ENCODE data around the gene CCDC170. TPM values are rescaled to one million over a fixed set of nuclear protein-coding genes. Genes with fewer than 3 reads are reported as not detected.

CCDC170 gene
- total and polyA plus RNA-seq, 4 donors: 0.05 to 5.4 (median 1.1) TPM

GRCh38 chr6:151616600-151616999, 122.8 kb downstream of the CCDC170 start:
- intact Hi-C loops (cut with DNase I): no loop called here
- no peaks in the 10 kb centered on the region for H3K4me1 ChIP-seq (ENCODE audit: control insufficient read depth in 1 of 2, insufficient read depth in 2 of 2, low read length in 2 of 2)
- no peaks in the 10 kb centered on the region for H3K36me3 ChIP-seq (ENCODE audit: control insufficient read depth in 1 of 2, insufficient read depth in 2 of 2, low read length in 1 of 2)
- WGBS, 2 donors: 65 to 73% methylated on average over 2 of the region's 2 CpGs
- H3K4me3 ChIP-seq (ENCODE audit: low read length in 2 of 2): no peak overlapping the region
- DNase-seq (no peak), ATAC-seq (ENCODE audit: low FRiP score) (no peak)
- no peaks in the 10 kb centered on the region for H3K9me3 ChIP-seq (ENCODE audit: control insufficient read depth, low read length)
- H3K27me3 ChIP-seq (ENCODE audit: control insufficient read depth in 1 of 2, insufficient read depth in 2 of 2, low read length in 1 of 2): no peaks in the 10 kb centered on the region
- no peak overlapping the region for H3K27ac ChIP-seq (ENCODE audit: low read depth in 1 of 2, low read length in 2 of 2)

GRCh38 chr6:151617539-151617938, 123.7 kb downstream of the CCDC170 start:
- ATAC-seq (ENCODE audit: low FRiP score) (no peak), DNase-seq (no peak)
- no peaks in the 10 kb centered on the region for H3K27me3 ChIP-seq (ENCODE audit: control insufficient read depth in 1 of 2, insufficient read depth in 2 of 2, low read length in 1 of 2)
- 86 to 94% methylated on average over 2 of the region's 2 CpGs for WGBS, 2 donors
- intact Hi-C loops (cut with DNase I): no loop called here
- H3K9me3 ChIP-seq (ENCODE audit: control insufficient read depth, low read length): no peaks in the 10 kb centered on the region
- no peaks in the 10 kb centered on the region for H3K4me1 ChIP-seq (ENCODE audit: control insufficient read depth in 1 of 2, insufficient read depth in 2 of 2, low read length in 2 of 2)
- H3K4me3 ChIP-seq (ENCODE audit: low read length in 2 of 2): no peak overlapping the region
- no peaks in the 10 kb centered on the region for H3K36me3 ChIP-seq (ENCODE audit: control insufficient read depth in 1 of 2, insufficient read depth in 2 of 2, low read length in 1 of 2)
- no peak overlapping the region for H3K27ac ChIP-seq (ENCODE audit: low read depth in 1 of 2, low read length in 2 of 2)

GRCh38 chr6:151618717-151619116, 124.9 kb downstream of the CCDC170 start:
- DNase-seq (no peak), ATAC-seq (ENCODE audit: low FRiP score) (no peak)
- Histone ChIP-seq H3K27ac (ENCODE audit: low read depth in 1 of 2, low read length in 2 of 2) (no peak overlapping the region), H3K36me3 (ENCODE audit: control insufficient read depth in 1 of 2, insufficient read depth in 2 of 2, low read length in 1 of 2) (no peaks in the 10 kb centered on the region), H3K27me3 (ENCODE audit: control insufficient read depth in 1 of 2, insufficient read depth in 2 of 2, low read length in 1 of 2) (no peaks in the 10 kb centered on the region), H3K4me3 (ENCODE audit: low read length in 2 of 2) (no peak overlapping the region), H3K4me1 (ENCODE audit: control insufficient read depth in 1 of 2, insufficient read depth in 2 of 2, low read length in 2 of 2) (no peaks in the 10 kb centered on the region), H3K9me3 (ENCODE audit: control insufficient read depth, low read length) (no peaks in the 10 kb centered on the region)
- intact Hi-C loops (cut with DNase I): no loop called here
- WGBS, 2 donors: 63 to 85% methylated on average over 4 of the region's 4 CpGs

- DNase-seq (no peak), ATAC-seq (ENCODE audit: low FRiP score) (no peak)
- WGBS, 2 donors: 50 to 60% methylated on average over 4 of the region's 4 CpGs
- H3K27ac ChIP-seq (ENCODE audit: low read depth in 1 of 2, low read length in 2 of 2): no peak overlapping the region
- H3K27me3 ChIP-seq (ENCODE audit: control insufficient read depth in 1 of 2, insufficient read depth in 2 of 2, low read length in 1 of 2): no peaks in the 10 kb centered on the region
- intact Hi-C loops (cut with DNase I): no loop called here
- peaks cover 2% of the 10 kb centered on the region for H3K9me3 ChIP-seq (ENCODE audit: control insufficient read depth, low read length)
- H3K4me3 ChIP-seq (ENCODE audit: low read length in 2 of 2): no peak overlapping the region
- H3K4me1 ChIP-seq (ENCODE audit: control insufficient read depth in 1 of 2, insufficient read depth in 2 of 2, low read length in 2 of 2): no peaks in the 10 kb centered on the region
- no peaks in the 10 kb centered on the region for H3K36me3 ChIP-seq (ENCODE audit: control insufficient read depth in 1 of 2, insufficient read depth in 2 of 2, low read length in 1 of 2)
Measured at GRCh38 chr6:151620179-151620578, 126.4 kb downstream of the CCDC170 start.

- WGBS, 2 donors: 82 to 83% methylated on average over 2 of the region's 2 CpGs
- peaks cover 2% of the 10 kb centered on the region for H3K9me3 ChIP-seq (ENCODE audit: control insufficient read depth, low read length)
- H3K36me3 ChIP-seq (ENCODE audit: control insufficient read depth in 1 of 2, insufficient read depth in 2 of 2, low read length in 1 of 2): no peaks in the 10 kb centered on the region
- no peaks in the 10 kb centered on the region for H3K4me1 ChIP-seq (ENCODE audit: control insufficient read depth in 1 of 2, insufficient read depth in 2 of 2, low read length in 2 of 2)
- no peaks in the 10 kb centered on the region for H3K27me3 ChIP-seq (ENCODE audit: control insufficient read depth in 1 of 2, insufficient read depth in 2 of 2, low read length in 1 of 2)
- intact Hi-C loops (cut with DNase I): no loop called here
- H3K27ac ChIP-seq (ENCODE audit: low read depth in 1 of 2, low read length in 2 of 2): no peak overlapping the region
- no peak for DNase-seq
- H3K4me3 ChIP-seq (ENCODE audit: low read length in 2 of 2): no peak overlapping the region
- no peak for ATAC-seq (ENCODE audit: low FRiP score)
Measured at GRCh38 chr6:151624071-151624470, 130.3 kb downstream of the CCDC170 start.

- H3K27ac ChIP-seq (ENCODE audit: low read depth in 1 of 2, low read length in 2 of 2): no peak overlapping the region
- WGBS, 2 donors: 83 to 84% methylated on average over 5 of the region's 5 CpGs
- DNase-seq (no peak), ATAC-seq (ENCODE audit: low FRiP score) (no peak)
- no peak overlapping the region for H3K4me3 ChIP-seq (ENCODE audit: low read length in 2 of 2)
- no peaks in the 10 kb centered on the region for H3K36me3 ChIP-seq (ENCODE audit: control insufficient read depth in 1 of 2, insufficient read depth in 2 of 2, low read length in 1 of 2)
- no peaks in the 10 kb centered on the region for H3K4me1 ChIP-seq (ENCODE audit: control insufficient read depth in 1 of 2, insufficient read depth in 2 of 2, low read length in 2 of 2)
- peaks cover 2% of the 10 kb centered on the region for H3K9me3 ChIP-seq (ENCODE audit: control insufficient read depth, low read length)
- H3K27me3 ChIP-seq (ENCODE audit: control insufficient read depth in 1 of 2, insufficient read depth in 2 of 2, low read length in 1 of 2): no peaks in the 10 kb centered on the region
- intact Hi-C loops (cut with DNase I): no loop called here
Measured at GRCh38 chr6:151624481-151624880, 130.7 kb downstream of the CCDC170 start.

- H3K36me3 ChIP-seq (ENCODE audit: control insufficient read depth in 1 of 2, insufficient read depth in 2 of 2, low read length in 1 of 2): no peaks in the 10 kb centered on the region
- H3K27me3 ChIP-seq (ENCODE audit: control insufficient read depth in 1 of 2, insufficient read depth in 2 of 2, low read length in 1 of 2): no peaks in the 10 kb centered on the region
- H3K4me1 ChIP-seq (ENCODE audit: control insufficient read depth in 1 of 2, insufficient read depth in 2 of 2, low read length in 2 of 2): no peaks in the 10 kb centered on the region
- 89 to 91% methylated on average over 7 of the region's 7 CpGs for WGBS, 2 donors
- no peak overlapping the region for H3K27ac ChIP-seq (ENCODE audit: low read depth in 1 of 2, low read length in 2 of 2)
- intact Hi-C loops (cut with DNase I): no loop called here
- ATAC-seq (ENCODE audit: low FRiP score) (no peak), DNase-seq (no peak)
- peaks cover 2% of the 10 kb centered on the region for H3K9me3 ChIP-seq (ENCODE audit: control insufficient read depth, low read length)
- no peak overlapping the region for H3K4me3 ChIP-seq (ENCODE audit: low read length in 2 of 2)
Measured at GRCh38 chr6:151624900-151625536, 131.2 kb downstream of the CCDC170 start.

GRCh38 chr6:151627689-151628444, 134.1 kb downstream of the CCDC170 start:
- no peak overlapping the region for H3K4me3 ChIP-seq (ENCODE audit: low read length in 2 of 2)
- intact Hi-C loops (cut with DNase I): no loop called here
- H3K27me3 ChIP-seq (ENCODE audit: control insufficient read depth in 1 of 2, insufficient read depth in 2 of 2, low read length in 1 of 2): no peaks in the 10 kb centered on the region
- DNase-seq (no peak), ATAC-seq (ENCODE audit: low FRiP score) (no peak)
- peaks cover 0 to 2% of the 10 kb centered on the region in 2 donors for H3K4me1 ChIP-seq (ENCODE audit: control insufficient read depth in 1 of 2, insufficient read depth in 2 of 2, low read length in 2 of 2)
- H3K9me3 ChIP-seq (ENCODE audit: control insufficient read depth, low read length): peaks cover 2% of the 10 kb centered on the region
- H3K27ac ChIP-seq (ENCODE audit: low read depth in 1 of 2, low read length in 2 of 2): no peak overlapping the region
- WGBS, 2 donors: 62 to 64% methylated on average over 3 of the region's 3 CpGs
- H3K36me3 ChIP-seq (ENCODE audit: control insufficient read depth in 1 of 2, insufficient read depth in 2 of 2, low read length in 1 of 2): no peaks in the 10 kb centered on the region

GRCh38 chr6:151629791-151630190, 136.0 kb downstream of the CCDC170 start:
- no peaks in the 10 kb centered on the region for H3K9me3 ChIP-seq (ENCODE audit: control insufficient read depth, low read length)
- H3K36me3 ChIP-seq (ENCODE audit: control insufficient read depth in 1 of 2, insufficient read depth in 2 of 2, low read length in 1 of 2): no peaks in the 10 kb centered on the region
- ATAC-seq (ENCODE audit: low FRiP score): no peak
- H3K4me1 ChIP-seq (ENCODE audit: control insufficient read depth in 1 of 2, insufficient read depth in 2 of 2, low read length in 2 of 2): peaks cover 0 to 2% of the 10 kb centered on the region in 2 donors
- 68% methylated on average over 4 of the region's 4 CpGs for whole genome bisulfite sequencing, 2 donors
- H3K27ac ChIP-seq (ENCODE audit: low read depth in 1 of 2, low read length in 2 of 2): no peak overlapping the region
- DNase-seq: no peak
- peaks cover 0 to 2% of the 10 kb centered on the region in 2 donors for H3K27me3 ChIP-seq (ENCODE audit: control insufficient read depth in 1 of 2, insufficient read depth in 2 of 2, low read length in 1 of 2)
- intact Hi-C loops (cut with DNase I): no loop called here
- no peak overlapping the region for H3K4me3 ChIP-seq (ENCODE audit: low read length in 2 of 2)
